Ureter (tissue), 1 donor: ENCODE measurements around the gene OPRD1. TPM values are rescaled to one million over a fixed set of nuclear protein-coding genes. Genes with fewer than 3 reads are reported as not detected.

Experiments used
- DNase-seq: peaks from one replicate; pipeline ENCODE4 v3.0.0-alpha.2; 2020; ENCODE audit warnings: low spot score
- total RNA-seq: library from RNA; stranded (reverse); gene quantifications from one replicate; pipeline ENCODE4 v1.2.4, GENCODE V29; 2023
- donor health status: DM: yes; HTN: yes; CAD: no.

The OPRD1 gene
- total RNA-seq, 1 donor from 2014 or later = not detected

DNA sequence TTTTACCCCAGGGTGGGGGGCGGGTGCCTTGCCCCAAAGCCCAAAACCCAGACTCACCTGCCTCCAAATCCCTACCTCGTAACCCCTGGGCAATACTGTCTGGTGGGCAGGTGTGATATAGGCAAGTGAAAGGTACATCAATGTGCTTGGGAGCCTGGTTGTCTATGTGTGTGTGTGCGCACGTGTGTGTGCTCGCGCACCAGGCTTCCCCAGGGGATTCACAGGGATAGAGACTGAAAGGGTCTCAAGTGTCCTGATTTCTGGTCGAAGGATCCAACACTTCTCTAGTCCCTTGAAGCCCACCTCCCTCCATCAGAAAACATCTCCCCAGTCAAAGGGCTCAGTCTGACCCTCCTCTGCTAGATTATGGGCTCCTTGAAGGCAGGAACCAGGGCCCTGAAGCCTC is 73.5 kb downstream of the OPRD1 start:
- no peak for DNase-seq

DNA sequence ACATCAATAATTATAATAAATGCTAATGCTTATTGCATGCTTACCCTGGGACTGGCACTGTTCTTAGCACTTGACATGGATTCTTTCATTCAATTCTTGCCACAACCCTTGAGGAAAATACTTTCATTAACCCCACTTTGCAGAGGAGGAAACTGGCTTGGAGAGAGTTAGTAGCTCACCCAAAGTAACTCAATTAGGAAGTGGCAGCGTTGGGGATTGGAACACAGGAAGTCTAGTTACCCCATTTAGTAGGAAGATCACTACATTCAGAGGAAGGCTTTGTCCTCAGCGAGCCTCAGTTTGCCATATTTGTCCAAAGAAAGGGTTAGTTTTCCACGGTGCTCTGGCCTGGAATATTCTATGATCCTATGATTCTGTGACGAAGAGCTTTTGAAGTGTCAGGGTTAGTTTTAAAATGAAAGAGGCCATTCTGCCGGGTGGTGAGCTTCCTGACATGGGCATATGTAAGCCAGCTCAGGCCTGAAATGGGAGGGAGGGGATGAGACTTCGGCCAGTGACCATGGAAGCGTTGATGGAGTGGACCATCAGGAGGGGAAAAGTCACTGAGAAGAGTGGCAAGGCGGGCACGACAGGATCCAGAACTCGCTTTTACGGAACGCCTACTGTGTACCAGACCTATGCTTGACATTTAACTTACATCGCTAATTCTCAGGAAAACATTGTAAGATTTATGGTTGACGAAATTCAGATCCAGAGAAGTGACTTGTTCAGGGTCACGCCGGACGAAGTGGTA is 74.2 kb downstream of the OPRD1 start:
- no peak for DNase-seq

DNA sequence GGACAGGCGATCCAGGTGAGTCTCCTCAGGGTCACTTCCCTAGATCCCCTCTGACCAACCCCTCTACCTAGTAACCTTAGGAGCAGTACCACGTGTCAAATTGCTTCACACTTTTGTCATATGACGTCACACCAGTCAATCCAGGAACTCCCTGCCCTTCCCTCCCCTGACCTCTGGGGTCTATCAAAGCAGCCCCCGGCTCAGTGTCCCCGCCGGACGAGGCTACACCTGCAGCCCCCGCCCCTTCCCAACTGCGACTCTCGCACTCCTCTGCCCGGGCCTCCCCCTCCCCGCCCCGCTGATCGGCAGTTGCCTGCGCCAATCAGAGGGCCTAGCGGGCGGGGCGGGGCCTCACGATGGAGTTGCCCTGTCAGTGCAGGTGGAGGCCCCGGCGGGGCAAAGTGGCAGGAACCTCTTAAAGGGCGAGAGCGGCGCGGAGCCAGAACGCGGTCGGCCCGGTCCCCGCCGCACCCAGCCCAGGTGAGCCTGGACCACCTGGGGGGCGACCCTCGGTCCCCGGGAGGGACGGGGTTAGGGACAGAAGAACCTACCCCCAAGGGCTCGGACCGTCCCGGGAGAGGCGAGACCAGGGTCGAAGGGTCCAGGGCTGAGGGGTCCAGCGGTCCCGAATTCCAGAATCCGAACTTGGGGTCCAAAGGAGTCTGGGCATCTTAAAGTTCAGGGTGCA is 74.9 kb downstream of the OPRD1 start:
- peak; percentile 89 for DNase-seq

DNA sequence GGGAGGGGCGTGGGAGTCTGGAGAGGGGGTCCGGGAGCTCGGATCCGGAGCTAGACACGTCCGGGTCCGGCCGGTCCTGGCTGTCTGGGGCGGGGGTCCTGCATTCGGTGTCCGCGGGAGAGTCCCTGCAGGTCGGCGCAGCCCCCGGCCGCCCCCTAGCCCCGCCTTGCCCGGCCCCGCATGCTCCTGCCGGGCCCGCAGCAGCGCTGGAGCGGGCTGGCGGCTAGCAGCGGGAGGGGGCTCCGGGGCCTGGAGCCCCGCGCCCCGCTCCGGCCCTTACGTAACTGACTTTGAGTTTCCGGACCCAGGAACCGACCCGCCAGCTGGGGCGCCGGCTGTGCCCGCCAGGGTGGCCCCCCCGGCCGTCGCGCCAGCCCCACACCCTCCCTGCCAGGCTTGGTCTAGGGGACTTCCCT is 75.5 kb downstream of the OPRD1 start:
- DNase-seq = no peak

- no peak for DNase-seq
Measured at GRCh38 chr1:28887835-28888682, 76.1 kb downstream of the OPRD1 start.

DNA sequence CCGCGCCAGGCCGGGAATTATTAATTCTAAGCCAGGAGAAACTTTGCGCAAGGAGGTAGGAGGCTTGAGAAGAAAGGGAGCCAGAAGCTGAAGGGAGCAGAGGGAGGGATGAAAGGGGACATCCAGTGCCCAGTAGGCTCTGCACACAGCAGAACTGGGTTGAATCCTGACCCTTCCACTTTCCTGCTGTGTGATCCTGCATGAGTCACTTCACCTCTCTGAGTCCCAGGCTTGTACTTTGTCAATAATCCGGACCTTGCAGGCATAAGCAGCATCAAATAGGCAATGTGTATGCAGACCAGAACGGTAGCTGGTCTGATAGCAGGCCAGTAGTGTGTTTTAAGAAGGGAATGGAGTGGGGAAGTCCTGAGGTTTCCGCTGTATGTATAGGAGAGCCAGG is 76.9 kb downstream of the OPRD1 start:
- no peak for DNase-seq

DNA sequence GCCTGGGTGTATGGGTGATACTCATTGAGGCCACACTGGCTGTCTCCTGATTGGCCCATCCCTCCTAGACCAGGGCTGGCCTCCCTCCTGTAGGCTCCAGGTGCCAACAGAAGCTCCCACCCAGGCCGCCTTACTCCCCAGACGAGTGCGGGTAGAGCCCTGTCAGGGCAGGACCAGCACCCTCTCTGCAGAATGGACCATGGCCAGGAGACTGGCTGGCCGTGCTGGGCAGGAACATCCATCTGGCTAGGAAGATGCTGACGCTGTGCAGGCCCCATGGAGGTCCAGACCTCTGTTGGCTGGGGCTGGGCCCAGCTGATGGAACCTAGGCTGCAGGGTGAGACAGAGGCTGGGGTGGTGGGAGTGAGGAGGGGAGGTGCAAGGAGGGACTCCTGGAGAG is 77.4 kb downstream of the OPRD1 start:
- no peak for DNase-seq

GRCh38 chr1:28890435-28890834 is 78.5 kb downstream of the OPRD1 start:
- no peak for DNase-seq

DNA sequence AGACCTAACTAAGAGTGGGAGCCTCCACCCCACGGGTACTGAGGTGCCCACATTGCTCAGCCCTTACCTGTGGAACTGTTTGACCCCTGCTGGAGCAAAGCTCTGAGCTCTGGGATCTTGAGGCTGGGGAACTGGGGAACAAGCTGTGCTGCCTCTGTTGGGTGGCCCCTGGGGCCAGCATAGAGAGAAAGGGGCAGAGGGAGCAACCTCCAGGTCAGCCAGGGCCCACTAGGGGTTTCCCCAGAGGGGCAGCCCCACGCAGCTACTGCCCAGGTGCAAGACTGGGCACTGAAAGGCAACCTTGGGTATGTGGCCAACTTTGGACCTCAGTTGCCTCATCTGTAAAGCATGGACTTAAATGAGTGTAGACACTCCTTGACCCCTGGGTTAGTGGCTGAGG is 78.9 kb downstream of the OPRD1 start:
- no peak for DNase-seq

DNA sequence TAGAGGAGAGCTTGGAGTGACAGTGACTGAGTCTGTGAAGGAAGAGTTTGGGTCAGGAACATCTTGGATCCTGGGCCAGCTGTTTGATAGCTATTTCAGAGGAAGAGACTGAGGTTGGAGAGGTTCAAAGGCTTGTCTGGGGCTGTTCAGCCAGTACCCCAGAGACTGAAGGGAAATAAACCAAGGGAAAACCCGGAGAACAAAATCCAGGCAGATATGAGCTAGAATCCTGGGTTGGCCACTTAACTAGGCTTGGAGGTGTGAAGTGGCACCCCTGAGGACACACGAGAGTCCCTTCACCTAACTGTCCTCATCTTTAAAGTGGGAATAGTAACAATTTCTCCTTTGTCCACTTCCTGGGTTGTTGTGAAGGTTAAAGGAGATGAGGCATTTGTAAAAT is 79.3 kb downstream of the OPRD1 start:
- DNase-seq = no peak

GRCh38 chr1:28893403-28894102 is 81.6 kb downstream of the OPRD1 start:
- DNase-seq = no peak

GRCh38 chr1:28894785-28895184 is 82.8 kb downstream of the OPRD1 start:
- DNase-seq = no peak

GRCh38 chr1:28895896-28896608 is 84.1 kb downstream of the OPRD1 start:
- no peak for DNase-seq

- DNase-seq = no peak
Measured at GRCh38 chr1:28896609-28896986, 84.6 kb downstream of the OPRD1 start.

DNA sequence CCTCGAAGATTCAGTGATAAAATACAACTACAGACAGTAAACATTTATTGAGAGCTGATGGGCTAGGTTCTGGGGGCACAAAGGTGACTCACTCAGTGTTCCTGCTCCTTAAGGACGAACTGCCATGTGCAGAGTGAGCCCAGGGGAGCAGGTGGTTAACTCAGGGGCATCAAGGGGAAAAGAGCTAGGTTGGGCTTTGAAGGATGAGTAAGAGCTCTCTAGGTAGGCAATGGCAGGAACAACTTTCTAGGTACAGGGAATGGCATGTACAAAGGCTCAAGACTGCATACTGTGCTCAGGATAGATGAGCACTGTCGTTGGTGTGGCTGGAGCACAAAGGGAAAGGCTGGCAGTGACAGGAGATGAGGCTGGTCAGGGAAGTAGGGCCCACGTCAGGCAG is 85.8 kb downstream of the OPRD1 start:
- no peak for DNase-seq

DNA sequence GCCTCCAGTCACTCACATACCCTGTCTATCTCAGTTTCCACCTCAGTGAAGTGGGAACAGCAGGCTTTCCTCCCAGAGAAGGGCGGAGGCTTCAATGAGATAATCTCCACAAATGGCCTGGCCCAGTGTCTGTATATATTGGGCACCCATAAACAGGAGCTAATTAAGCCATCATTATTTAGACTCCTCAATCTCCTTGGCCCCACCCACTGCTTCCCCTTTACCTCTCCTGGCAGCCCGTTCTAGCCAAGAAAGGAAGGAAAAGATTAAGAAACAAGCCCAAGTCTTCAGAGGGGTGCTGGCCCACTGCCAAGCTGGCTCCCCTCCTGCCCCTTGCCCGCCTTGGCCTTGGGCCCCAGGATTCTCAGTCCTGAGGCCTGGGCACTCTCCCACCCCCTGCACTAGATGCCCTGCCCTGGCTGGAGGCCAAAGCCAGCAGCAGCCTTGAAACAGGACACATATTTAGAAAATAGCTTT is 86.5 kb downstream of the OPRD1 start:
- no peak for DNase-seq

DNA sequence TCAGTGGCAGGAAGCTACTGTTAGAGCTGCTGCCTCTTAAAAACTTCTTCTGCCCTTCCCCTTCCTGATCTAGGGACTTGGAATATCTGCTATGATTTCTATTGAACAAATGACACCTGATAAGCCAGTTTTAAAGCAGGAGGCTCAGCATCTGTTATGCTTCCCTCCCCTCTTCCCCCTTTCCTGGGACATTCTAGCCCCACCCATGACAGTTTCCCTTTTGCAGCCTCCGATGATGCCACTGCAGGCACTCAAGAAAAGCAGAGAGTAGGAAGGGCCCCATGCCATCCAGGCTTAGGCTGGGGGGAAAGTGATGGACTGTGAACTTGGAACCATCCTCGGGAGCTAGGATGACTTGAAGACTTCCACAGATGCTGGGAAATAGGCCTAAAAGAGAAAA is 87.3 kb downstream of the OPRD1 start:
- no peak for DNase-seq

DNA sequence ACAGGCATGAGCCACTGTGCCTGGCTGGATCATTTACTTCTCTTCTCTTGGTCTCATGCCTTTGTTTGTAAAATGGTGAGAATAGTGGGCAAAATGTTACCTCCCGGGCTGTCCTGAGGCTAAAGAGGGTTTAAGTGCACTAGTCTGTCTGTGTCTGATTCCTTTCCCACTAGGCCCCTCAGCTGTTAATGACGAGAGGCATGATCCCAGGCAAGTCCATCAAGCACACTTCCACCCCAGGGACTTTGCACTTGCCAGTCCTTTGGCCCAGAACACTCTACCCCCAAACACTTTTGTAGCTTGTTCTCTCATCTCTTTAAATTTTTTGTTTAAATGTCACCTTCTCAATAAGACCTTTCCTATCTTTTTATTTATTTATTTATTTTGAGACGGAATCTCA is 88.6 kb downstream of the OPRD1 start:
- no peak for DNase-seq

DNA sequence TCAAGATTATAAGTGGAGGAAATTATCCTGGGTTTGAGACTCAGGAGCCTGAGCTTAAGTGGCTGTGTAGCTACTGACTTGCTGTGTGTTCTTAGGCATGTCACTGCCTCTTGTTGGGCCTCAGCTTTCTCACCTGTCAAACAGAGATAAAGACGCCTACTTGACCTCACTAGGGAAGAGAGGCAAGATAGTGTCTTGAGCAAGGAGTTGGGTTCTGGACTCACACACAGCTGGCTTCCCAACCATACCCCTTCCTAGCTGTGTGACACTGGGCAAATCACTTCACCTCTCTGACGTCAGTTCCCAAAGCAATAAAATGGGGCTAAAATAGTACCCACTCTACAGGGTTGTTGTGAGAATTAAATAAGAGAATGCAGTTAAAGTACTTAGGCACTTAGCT is 90.8 kb downstream of the OPRD1 start:
- DNase-seq = no peak

DNA sequence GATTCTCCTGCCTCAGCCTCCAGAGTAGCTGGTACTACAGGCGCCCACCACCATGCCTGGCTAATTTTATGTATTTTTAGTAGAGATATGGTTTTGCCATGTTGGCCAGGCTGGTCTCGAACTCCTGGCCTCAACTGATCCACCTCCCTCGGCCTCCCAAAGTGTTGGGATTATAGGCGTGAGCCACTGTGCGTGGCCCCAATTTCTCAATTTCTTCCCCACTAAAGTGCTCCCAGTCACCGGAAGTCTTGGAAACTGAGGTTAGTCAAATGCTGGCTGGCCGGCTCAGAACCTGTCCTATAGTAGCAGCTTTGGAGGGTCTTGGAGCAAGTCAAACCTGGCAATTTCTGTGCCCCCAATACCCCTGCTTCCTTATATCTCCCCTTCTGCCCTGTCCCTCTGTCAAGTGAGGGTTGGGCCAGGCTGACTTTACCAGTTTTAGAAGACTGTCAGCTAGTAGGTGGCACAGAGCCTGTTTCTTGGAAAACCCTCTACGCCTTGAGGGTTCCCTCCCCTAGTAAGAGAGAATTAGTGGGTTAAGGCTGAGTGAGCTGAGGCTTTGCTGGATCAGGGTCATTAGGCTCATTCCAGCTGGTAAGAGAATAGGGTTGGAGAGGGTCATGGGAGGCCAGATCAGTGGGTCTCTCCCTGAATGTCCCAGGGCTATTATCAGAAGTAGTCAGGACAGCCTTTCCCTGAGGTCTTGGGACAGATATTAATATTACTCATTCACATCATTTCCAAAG is 94.1 kb downstream of the OPRD1 start:
- DNase-seq = no peak

DNA sequence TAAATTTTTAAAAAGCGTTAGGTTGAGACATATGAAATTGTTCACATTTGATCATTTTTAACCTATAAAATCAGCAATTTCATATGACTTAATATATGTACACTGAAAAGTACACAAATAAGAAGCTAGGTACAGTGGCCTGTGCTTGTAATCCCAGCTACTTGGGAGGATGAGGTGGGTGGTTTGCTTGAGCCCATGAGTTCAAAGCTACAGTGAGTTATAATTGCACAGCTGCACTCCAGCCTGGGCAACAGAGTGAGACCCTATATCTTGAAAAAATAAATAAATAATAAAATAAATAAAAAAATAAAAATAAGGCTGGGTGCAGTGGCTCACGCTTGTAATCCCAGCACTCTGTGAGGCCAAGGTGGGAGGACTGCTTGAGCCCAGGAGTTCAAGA is 97.2 kb downstream of the OPRD1 start:
- DNase-seq = no peak
